Measurements from ENCODE around the gene ACSS1.

Gene ACSS1

DNA sequence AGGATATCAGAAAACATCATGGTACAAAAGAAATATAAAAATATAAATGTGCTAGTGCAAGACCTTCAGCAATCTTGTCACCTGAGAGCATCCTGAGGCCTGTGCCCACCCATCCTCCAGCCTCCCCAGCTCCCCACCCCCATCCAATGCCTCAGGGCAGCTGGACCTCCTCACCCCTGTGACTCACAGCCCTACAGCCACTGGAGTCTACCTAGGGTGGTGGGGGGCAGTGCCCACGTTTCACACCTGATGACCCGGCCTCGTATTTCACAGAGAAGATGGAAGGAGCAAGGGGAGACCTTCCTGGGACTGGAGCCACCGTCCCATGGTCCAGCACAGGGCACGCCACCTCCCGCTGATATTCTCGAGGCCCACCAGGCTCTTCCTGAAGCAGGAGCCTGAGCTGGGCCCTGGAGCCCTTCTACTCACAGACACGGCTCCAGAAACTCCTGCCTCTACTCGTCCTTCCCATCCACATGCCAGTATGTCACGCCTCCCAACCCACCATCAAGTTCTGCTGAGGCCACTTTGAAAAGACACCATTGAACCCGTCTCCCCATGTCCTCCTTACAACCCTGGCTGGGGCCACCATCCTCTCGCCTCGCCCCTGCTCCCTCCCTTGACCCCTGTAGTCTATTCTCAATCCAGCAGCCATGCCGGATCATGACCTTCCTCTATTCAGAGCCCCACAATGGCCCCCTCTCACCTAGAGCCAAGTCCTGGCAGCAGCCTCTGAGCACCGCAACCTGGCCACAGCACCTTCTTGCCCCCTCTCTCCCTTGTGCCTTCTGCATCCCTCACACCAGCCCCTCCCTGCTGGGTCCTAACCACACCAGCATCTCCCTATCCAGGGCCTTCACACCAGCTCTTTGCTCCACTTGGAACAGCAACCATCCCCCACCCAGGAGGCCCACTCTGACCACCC is 78.6 kb downstream of the ACSS1 start:
- peaks cover 53% of the 10 kb centered on the region for H3K79me2 ChIP-seq (ENCODE audit: insufficient read depth, low read length)
- H3K4me1 ChIP-seq (ENCODE audit: insufficient read depth, low read length, poor library complexity, severe bottlenecking) = peaks cover 22% of the 10 kb centered on the region
- H4K20me1 ChIP-seq (ENCODE audit: insufficient read depth, low read length, poor library complexity, severe bottlenecking) = peaks cover under 1% of the 10 kb centered on the region
- no peaks in the 10 kb centered on the region for H3K27me3 ChIP-seq (ENCODE audit: insufficient read depth, low read length, poor library complexity, severe bottlenecking)
- peaks cover 14% of the 10 kb centered on the region for H3K9me3 ChIP-seq (ENCODE audit: insufficient read depth, low read depth, low read length)
- peaks cover 83% of the 10 kb centered on the region for H3K36me3 ChIP-seq (ENCODE audit: insufficient read depth, low read length)
- no peak overlapping the region for H3K9ac ChIP-seq (ENCODE audit: low read depth, low read length, poor library complexity, severe bottlenecking)
- no peak overlapping the region for H3K4me3 ChIP-seq (ENCODE audit: low read length, poor library complexity, severe bottlenecking)
- no peak for TF ChIP-seq EZH2phosphoT487 (IDR thresholded peaks at IDR 0.05; ENCODE audit: borderline replicate concordance)
- TF ChIP-seq, protein P1, sequence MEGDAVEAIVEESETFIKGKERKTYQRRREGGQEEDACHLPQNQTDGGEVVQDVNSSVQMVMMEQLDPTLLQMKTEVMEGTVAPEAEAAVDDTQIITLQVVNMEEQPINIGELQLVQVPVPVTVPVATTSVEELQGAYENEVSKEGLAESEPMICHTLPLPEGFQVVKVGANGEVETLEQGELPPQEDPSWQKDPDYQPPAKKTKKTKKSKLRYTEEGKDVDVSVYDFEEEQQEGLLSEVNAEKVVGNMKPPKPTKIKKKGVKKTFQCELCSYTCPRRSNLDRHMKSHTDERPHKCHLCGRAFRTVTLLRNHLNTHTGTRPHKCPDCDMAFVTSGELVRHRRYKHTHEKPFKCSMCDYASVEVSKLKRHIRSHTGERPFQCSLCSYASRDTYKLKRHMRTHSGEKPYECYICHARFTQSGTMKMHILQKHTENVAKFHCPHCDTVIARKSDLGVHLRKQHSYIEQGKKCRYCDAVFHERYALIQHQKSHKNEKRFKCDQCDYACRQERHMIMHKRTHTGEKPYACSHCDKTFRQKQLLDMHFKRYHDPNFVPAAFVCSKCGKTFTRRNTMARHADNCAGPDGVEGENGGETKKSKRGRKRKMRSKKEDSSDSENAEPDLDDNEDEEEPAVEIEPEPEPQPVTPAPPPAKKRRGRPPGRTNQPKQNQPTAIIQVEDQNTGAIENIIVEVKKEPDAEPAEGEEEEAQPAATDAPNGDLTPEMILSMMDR (conservative IDR thresholded peaks at IDR 0.05; ENCODE audit: low read length) = no peak
- no peaks in the 10 kb centered on the region for H3F3A ChIP-seq (ENCODE audit: low read depth)
- no peak overlapping the region for H2AFZ ChIP-seq (ENCODE audit: low read length)
- no peak overlapping the region for H3K4me2 ChIP-seq (ENCODE audit: low read depth, low read length, poor library complexity, severe bottlenecking)
- no peaks in the 10 kb centered on the region for H3K9me2 ChIP-seq (replicated peaks; ENCODE audit: low read depth, low read length)

DNA sequence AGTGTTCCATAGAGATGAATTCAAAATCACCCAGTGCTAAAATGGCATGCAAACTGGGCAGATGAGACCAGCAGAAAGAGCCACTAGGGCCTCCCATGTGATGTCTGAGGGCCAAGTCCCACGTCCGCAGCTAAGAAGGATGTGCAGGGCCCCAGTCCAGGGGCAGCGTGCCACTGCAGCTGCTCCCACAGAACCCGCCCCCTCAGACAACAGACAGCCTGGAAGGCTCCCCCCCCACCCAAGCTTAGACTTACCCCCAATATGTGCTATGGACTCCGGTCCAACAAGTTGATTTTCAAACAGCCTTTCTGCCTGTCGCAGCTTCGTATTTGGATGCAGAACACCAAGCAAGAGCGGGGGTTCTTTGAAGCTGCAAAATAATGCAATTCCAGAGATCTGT is 79.4 kb downstream of the ACSS1 start:
- peaks cover 45% of the 10 kb centered on the region for H3K79me2 ChIP-seq (ENCODE audit: insufficient read depth, low read length)

DNA sequence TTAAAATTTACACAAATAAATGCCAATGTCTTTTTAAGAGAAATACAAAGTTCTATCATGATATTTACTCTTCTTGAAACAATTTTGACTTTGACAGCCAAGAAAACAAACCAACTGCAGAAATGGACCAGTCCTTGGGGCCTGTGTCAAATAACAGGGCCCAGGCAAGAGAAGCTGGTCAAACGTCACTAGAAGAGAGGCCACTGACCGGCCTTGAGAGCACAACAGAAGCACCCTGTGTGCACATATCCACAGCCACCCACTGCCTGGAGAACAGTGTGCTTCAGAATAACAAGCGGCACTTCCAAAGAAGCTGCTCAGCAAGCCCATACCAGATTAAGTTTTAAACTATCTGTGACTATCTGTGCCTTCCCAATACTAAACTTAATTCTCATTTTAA is 80.1 kb downstream of the ACSS1 start:
- peaks cover 87% of the 10 kb centered on the region for H3K36me3 ChIP-seq (ENCODE audit: insufficient read depth, low read length)

More for the DNA sequence above, 79.4 kb downstream of the ACSS1 start:
- Histone ChIP-seq H4K20me1 (ENCODE audit: insufficient read depth, low read length, poor library complexity, severe bottlenecking) (no peaks in the 10 kb centered on the region), H3K9me2 (replicated peaks; ENCODE audit: low read depth, low read length) (no peaks in the 10 kb centered on the region), H3K9me3 (ENCODE audit: insufficient read depth, low read depth, low read length) (peaks cover 14% of the 10 kb centered on the region), H3K27me3 (ENCODE audit: insufficient read depth, low read length, poor library complexity, severe bottlenecking) (no peaks in the 10 kb centered on the region), H3K4me3 (ENCODE audit: low read length, poor library complexity, severe bottlenecking) (no peak overlapping the region), H3F3A (ENCODE audit: low read depth) (no peaks in the 10 kb centered on the region), H2AFZ (ENCODE audit: low read length) (no peak overlapping the region), H3K9ac (ENCODE audit: low read depth, low read length, poor library complexity, severe bottlenecking) (no peak overlapping the region), H3K4me1 (ENCODE audit: insufficient read depth, low read length, poor library complexity, severe bottlenecking) (peaks cover 21% of the 10 kb centered on the region), H3K36me3 (ENCODE audit: insufficient read depth, low read length) (peaks cover 87% of the 10 kb centered on the region), H3K4me2 (ENCODE audit: low read depth, low read length, poor library complexity, severe bottlenecking) (no peak overlapping the region)
- no peak for TF ChIP-seq EZH2phosphoT487 (IDR thresholded peaks at IDR 0.05; ENCODE audit: borderline replicate concordance)
- TF ChIP-seq, protein P1 (conservative IDR thresholded peaks at IDR 0.05; ENCODE audit: low read length) = no peak

More for the DNA sequence above, 80.1 kb downstream of the ACSS1 start:
- Histone ChIP-seq H3K9me2 (replicated peaks; ENCODE audit: low read depth, low read length) (no peaks in the 10 kb centered on the region), H2AFZ (ENCODE audit: low read length) (no peak overlapping the region), H3K4me1 (ENCODE audit: insufficient read depth, low read length, poor library complexity, severe bottlenecking) (peaks cover 17% of the 10 kb centered on the region), H4K20me1 (ENCODE audit: insufficient read depth, low read length, poor library complexity, severe bottlenecking) (no peaks in the 10 kb centered on the region), H3K27me3 (ENCODE audit: insufficient read depth, low read length, poor library complexity, severe bottlenecking) (no peaks in the 10 kb centered on the region), H3K4me2 (ENCODE audit: low read depth, low read length, poor library complexity, severe bottlenecking) (no peak overlapping the region), H3K9me3 (ENCODE audit: insufficient read depth, low read depth, low read length) (peaks cover 14% of the 10 kb centered on the region), H3K9ac (ENCODE audit: low read depth, low read length, poor library complexity, severe bottlenecking) (no peak overlapping the region), H3F3A (ENCODE audit: low read depth) (no peaks in the 10 kb centered on the region), H3K79me2 (ENCODE audit: insufficient read depth, low read length) (peaks cover 38% of the 10 kb centered on the region), H3K4me3 (ENCODE audit: low read length, poor library complexity, severe bottlenecking) (no peak overlapping the region)
- TF ChIP-seq, protein P1 (conservative IDR thresholded peaks at IDR 0.05; ENCODE audit: low read length) = no peak
- TF ChIP-seq EZH2phosphoT487 (IDR thresholded peaks at IDR 0.05; ENCODE audit: borderline replicate concordance) = no peak

All from Loucy (cell line).